ENCODE data around the gene GRID1.

- no peak for TF ChIP-seq CTCF (IDR thresholded peaks at IDR 0.05)
- no peak for TF ChIP-seq POLR2A (IDR thresholded peaks at IDR 0.05)
These were observed 1.9 kb downstream of the GRID1 start for GRCh38 chr10:86364491-86365345.

All from lower leg skin (tissue), 3 donors.